Liver (tissue), 9 donors: ENCODE measurements around the gene HLA-C. TPM values are rescaled to one million over a fixed set of nuclear protein-coding genes. Genes with fewer than 3 reads are reported as not detected.

ENCODE experiments used
- DNase-seq: peaks from one replicate; pipeline ENCODE4 v3.0.0-alpha.2; 2017; ENCODE audit warnings: low spot score
- H3K27ac ChIP-seq, 2 donors: one replicate each; pipeline ENCODE4 v1.7.0; 2013; ENCODE audit warnings: inconsistent platforms in 2 of 2, low read length in 2 of 2, control low read depth in 1 of 2, low read depth in 1 of 2, mild to moderate bottlenecking in 1 of 2
- H3K27me3 ChIP-seq, 4 donors: one replicate each; pipeline versions ENCODE4 v1.6.1 to v1.7.0; 2013; ENCODE audit warnings: low read length in 3 of 4, inconsistent platforms in 1 of 4, mild to moderate bottlenecking in 1 of 4, moderate library complexity in 1 of 4; ENCODE audit not compliant: control insufficient read depth in 4 of 4, insufficient read depth in 4 of 4
- H3K36me3 ChIP-seq, 4 donors: one replicate each; pipeline versions ENCODE4 v1.6.1 to v1.7.0; 2013; ENCODE audit warnings: low read length in 3 of 4, mild to moderate bottlenecking in 3 of 4, low read depth in 1 of 4, moderate library complexity in 1 of 4; ENCODE audit not compliant: control insufficient read depth in 4 of 4, insufficient read depth in 3 of 4
- H3K4me1 ChIP-seq, 4 donors: one replicate each; pipeline versions ENCODE4 v1.6.1 to v1.7.0; 2013; ENCODE audit warnings: low read length in 3 of 4, mild to moderate bottlenecking in 3 of 4, moderate library complexity in 1 of 4; ENCODE audit not compliant: control insufficient read depth in 4 of 4, insufficient read depth in 4 of 4
- H3K4me3 ChIP-seq, 3 donors: one replicate each; pipeline versions ENCODE4 v1.6.1 to v1.7.0; 2013; ENCODE audit warnings: low read length in 3 of 3, control low read depth in 1 of 3, low read depth in 1 of 3, mild to moderate bottlenecking in 1 of 3
- H3K9ac ChIP-seq, 2 donors: one replicate each; pipeline ENCODE4 v1.7.0; 2013; ENCODE audit warnings: low read length in 2 of 2, mild to moderate bottlenecking in 2 of 2, moderate library complexity in 2 of 2, control low read depth in 1 of 2, low read depth in 1 of 2
- H3K9me3 ChIP-seq, 4 donors: one replicate each; pipeline versions ENCODE4 v1.6.1 to v1.7.0; 2013; ENCODE audit warnings: low read length in 3 of 4; ENCODE audit not compliant: control insufficient read depth in 4 of 4
- CTCF ChIP-seq: fragments of 150-350 bp; IDR thresholded peaks from 2 replicates; pipeline ENCODE4 v1.5.1; 2017; ENCODE audit warnings: improper control_type of control experiment, low read depth, low read length; ENCODE audit not compliant: missing input control
- EGR1 ChIP-seq, 2 donors: IDR thresholded peaks; 2 replicates each; pipeline ENCODE4 v1.6.1; 2016 to 2018; ENCODE audit warnings: antibody characterized with exemption in 2 of 2, low read depth in 2 of 2
- FOXA1 ChIP-seq: IDR thresholded peaks from 2 replicates; pipeline ENCODE4 v1.6.1; 2016; ENCODE audit warnings: antibody characterized with exemption
- FOXA2 ChIP-seq: IDR thresholded peaks from 2 replicates; pipeline ENCODE4 v1.6.1; 2016; ENCODE audit warnings: antibody characterized with exemption
- GABPA ChIP-seq, 2 donors: IDR thresholded peaks in 1 of 2; conservative IDR thresholded peaks in 1 of 2; 2 replicates each; pipeline ENCODE4 v1.6.1; 2016; ENCODE audit warnings: antibody characterized with exemption in 2 of 2, mild to moderate bottlenecking in 1 of 2, moderate library complexity in 1 of 2
- HNF4A ChIP-seq, 2 donors: conservative IDR thresholded peaks; 2 replicates each; pipeline ENCODE4 v1.6.1; 2016; ENCODE audit warnings: antibody characterized with exemption in 2 of 2, mild to moderate bottlenecking in 2 of 2
- HNF4G ChIP-seq: IDR thresholded peaks from 2 replicates; pipeline ENCODE4 v1.6.1; 2016; ENCODE audit warnings: antibody characterized with exemption
- JUND ChIP-seq, 2 donors: IDR thresholded peaks; 2 replicates each; pipeline ENCODE4 v1.6.1; 2016; ENCODE audit warnings: antibody characterized with exemption in 2 of 2
- MAX ChIP-seq: IDR thresholded peaks from 2 replicates; pipeline ENCODE4 v1.6.1; 2016; ENCODE audit warnings: antibody characterized with exemption
- NR2F2 ChIP-seq: IDR thresholded peaks from 2 replicates; pipeline ENCODE4 v1.6.1; 2016; ENCODE audit warnings: antibody characterized with exemption
- RAD21 ChIP-seq, 2 donors: IDR thresholded peaks; 2 replicates each; pipeline ENCODE4 v1.6.1; 2016; ENCODE audit warnings: antibody characterized with exemption in 2 of 2, mild to moderate bottlenecking in 2 of 2
- REST ChIP-seq: IDR thresholded peaks from 2 replicates; pipeline ENCODE4 v1.6.1; 2016; ENCODE audit warnings: antibody characterized with exemption, mild to moderate bottlenecking
- RXRA ChIP-seq, 2 donors: IDR thresholded peaks; 2 replicates each; pipeline ENCODE4 v1.6.1; 2017 to 2018; ENCODE audit warnings: antibody characterized with exemption in 2 of 2, mild to moderate bottlenecking in 1 of 2
- SP1 ChIP-seq: IDR thresholded peaks from 2 replicates; pipeline ENCODE4 v1.6.1; 2018; ENCODE audit warnings: antibody characterized with exemption, mild to moderate bottlenecking
- TAF1 ChIP-seq: conservative IDR thresholded peaks from 2 replicates; pipeline ENCODE4 v1.6.1; 2016; ENCODE audit warnings: antibody characterized with exemption, mild to moderate bottlenecking
- YY1 ChIP-seq: IDR thresholded peaks from 2 replicates; pipeline ENCODE4 v1.6.1; 2016; ENCODE audit warnings: antibody characterized with exemption, mild to moderate bottlenecking
- ZBTB33 ChIP-seq: IDR thresholded peaks from 2 replicates; pipeline ENCODE4 v1.6.1; 2016; ENCODE audit warnings: antibody characterized with exemption
- WGBS: extraction: QIAGEN DNeasy Blood & Tissue Kit; methylation state at CpG from one replicate; pipeline ENCODE4 v1.1.7; 2013; 5-methylcytosine and 5-hydroxymethylcytosine counted together
- polyA plus RNA-seq, 2 donors: library from polyadenylated mRNA; stranded (reverse) in 1 of 2; unstranded in 1 of 2; fragments of 200-250 nt in 1 of 2; fragments of >200 nt in 1 of 2; fragmentation: Nextera tagmentation in 1 of 2; extraction: Ambion mirVana in 1 of 2; gene quantifications; one replicate each; pipeline versions ENCODE4 v1.2.1 to v1.2.3, GENCODE V29; 2013 to 2015
- total RNA-seq, 2 donors: library from RNA; depleted of rRNA; stranded (reverse); fragments of >200 nt; gene quantifications; one replicate each; pipeline ENCODE4 v1.2.3, GENCODE V29; 2014
- donor health status: healthy.
- donor health status: healthy.
- donor health status: healthy.
- donor health status: healthy.
- donor health status: healthy.

Gene HLA-C
- total and polyA plus RNA-seq, 4 donors: 232 to 317 (median 270) TPM

- Histone ChIP-seq H3K4me3 (no peak overlapping the region), H3K36me3 (no peaks in the 10 kb centered on the region), H3K27ac (no peak overlapping the region), H3K27me3 (peaks cover 0 to 5% (median 0%) of the 10 kb centered on the region in 4 donors), H3K9me3 (peaks cover 0 to 7% (median 3%) of the 10 kb centered on the region in 4 donors), H3K4me1 (no peaks in the 10 kb centered on the region), H3K9ac (no peak overlapping the region)
- DNase-seq: no peak
- WGBS: 24% methylated on average over 3 of the region's 3 CpGs
- no peak for TF ChIP-seq MAX
- TF ChIP-seq NR2F2: no peak
- no peak for TF ChIP-seq SP1
- no peak for TF ChIP-seq REST
- no peak for TF ChIP-seq GABPA (IDR thresholded peaks at IDR 0.05 in 1 of 2, conservative IDR thresholded peaks at IDR 0.05 in 1 of 2)
- no peak for TF ChIP-seq RXRA (IDR thresholded peaks at IDR 0.05)
- TF ChIP-seq HNF4G: no peak
- no peak for TF ChIP-seq YY1
- no peak for TF ChIP-seq FOXA2
- no peak for TF ChIP-seq TAF1
- TF ChIP-seq EGR1 (IDR thresholded peaks at IDR 0.05; ENCODE audit: low read depth in 2 of 2): no peak
- no peak for TF ChIP-seq FOXA1
- no peak for TF ChIP-seq CTCF
- TF ChIP-seq HNF4A (conservative IDR thresholded peaks at IDR 0.05): no peak
- no peak for TF ChIP-seq JUND (IDR thresholded peaks at IDR 0.05)
- no peak for TF ChIP-seq ZBTB33
Observed at GRCh38 chr6:31252625-31253024, 19.3 kb downstream of the HLA-C start.

GRCh38 chr6:31251261-31251660 lies 20.6 kb downstream of the HLA-C start:
- H3K9ac ChIP-seq: no peak overlapping the region

More at GRCh38 chr6:31251261-31251660, 20.6 kb downstream of the HLA-C start:
- Histone ChIP-seq H3K4me1 (no peaks in the 10 kb centered on the region), H3K36me3 (no peaks in the 10 kb centered on the region), H3K27me3 (peaks cover 0 to 5% (median 1%) of the 10 kb centered on the region in 4 donors), H3K4me3 (no peak overlapping the region), H3K27ac (no peak overlapping the region), H3K9me3 (peaks cover 0 to 12% (median 4%) of the 10 kb centered on the region in 4 donors)
- no peak for DNase-seq
- TF ChIP-seq EGR1 (IDR thresholded peaks at IDR 0.05; ENCODE audit: low read depth in 2 of 2): no peak
- TF ChIP-seq SP1: no peak
- no peak for TF ChIP-seq RAD21 (IDR thresholded peaks at IDR 0.05)
- TF ChIP-seq JUND (IDR thresholded peaks at IDR 0.05): no peak
- TF ChIP-seq HNF4G: no peak
- no peak for TF ChIP-seq CTCF
- TF ChIP-seq FOXA2: no peak
- no peak for TF ChIP-seq GABPA (IDR thresholded peaks at IDR 0.05 in 1 of 2, conservative IDR thresholded peaks at IDR 0.05 in 1 of 2)
- 68% methylated on average over 4 of the region's 4 CpGs for WGBS
